GM23248 (cell line): ENCODE data around the gene UGDH. TPM values are rescaled to one million over a fixed set of nuclear protein-coding genes. Genes with fewer than 3 reads are reported as not detected.

Experiments
- DNase-seq: peaks from one replicate; pipeline ENCODE4 v3.0.0-alpha.2; 2015
- H2AFZ ChIP-seq: fragments of 200-600 bp; sonication (generic); 2 replicates; pipeline ENCODE4 v1.6.1; 2016; ENCODE audit warnings: antibody characterized with exemption
- H3F3A ChIP-seq: fragments of 200-600 bp; sonication (generic); 2 replicates; pipeline ENCODE4 v1.6.1; 2016; ENCODE audit warnings: mild to moderate bottlenecking, antibody characterized with exemption, mixed run types; ENCODE audit not compliant: insufficient read depth
- H3K27ac ChIP-seq: fragments of 200-600 bp; sonication (generic); 2 replicates; pipeline ENCODE4 v1.5.1; 2016; ENCODE audit warnings: mild to moderate bottlenecking
- H3K27me3 ChIP-seq: fragments of 200-600 bp; sonication (generic); replicated peaks from 2 replicates; pipeline ENCODE4 v1.6.1; 2016; ENCODE audit warnings: mild to moderate bottlenecking; ENCODE audit not compliant: insufficient read depth
- H3K36me3 ChIP-seq: fragments of 200-600 bp; sonication (generic); 2 replicates; pipeline ENCODE4 v1.6.1; 2016; ENCODE audit warnings: low read depth, mild to moderate bottlenecking
- H3K4me1 ChIP-seq: fragments of 200-600 bp; sonication (generic); 2 replicates; pipeline ENCODE4 v1.6.1; 2016; ENCODE audit warnings: mild to moderate bottlenecking; ENCODE audit not compliant: insufficient read depth
- H3K4me2 ChIP-seq: fragments of 200-600 bp; sonication (generic); one replicate; pipeline ENCODE4 v1.6.1; 2016; ENCODE audit warnings: mild to moderate bottlenecking; ENCODE audit not compliant: unreplicated experiment
- H3K4me3 ChIP-seq: fragments of 200-600 bp; sonication (generic); 2 replicates; pipeline ENCODE4 v1.5.1; 2016; ENCODE audit warnings: mild to moderate bottlenecking
- H3K79me2 ChIP-seq: fragments of 200-600 bp; sonication (generic); 2 replicates; pipeline ENCODE4 v1.6.1; 2016; ENCODE audit warnings: mild to moderate bottlenecking; ENCODE audit not compliant: insufficient read depth
- H3K9ac ChIP-seq: fragments of 200-600 bp; sonication (generic); 2 replicates; pipeline ENCODE4 v1.6.1; 2016; ENCODE audit warnings: mild to moderate bottlenecking
- H3K9me2 ChIP-seq: fragments of 200-600 bp; sonication (generic); 2 replicates; pipeline ENCODE4 v1.6.1; 2016; ENCODE audit warnings: mixed run types, mild to moderate bottlenecking, moderate library complexity; ENCODE audit not compliant: insufficient read depth
- H3K9me3 ChIP-seq: fragments of 200-600 bp; sonication (generic); one replicate; pipeline ENCODE4 v1.6.1; 2017; ENCODE audit warnings: low read depth
- H4K20me1 ChIP-seq: fragments of 200-600 bp; sonication (generic); 2 replicates; pipeline ENCODE4 v1.6.0; 2016; ENCODE audit not compliant: insufficient read depth
- EZH2 ChIP-seq: fragments of 200-600 bp; sonication (generic); IDR thresholded peaks from 2 replicates; pipeline ENCODE4 v1.6.1; 2018; ENCODE audit warnings: antibody characterized with exemption, mild to moderate bottlenecking; ENCODE audit not compliant: insufficient read depth, poor library complexity, severe bottlenecking
- EZH2phosphoT487 ChIP-seq: fragments of 200-600 bp; sonication (generic); IDR thresholded peaks from 2 replicates; pipeline ENCODE4 v1.6.1; 2018; ENCODE audit warnings: antibody characterized with exemption, moderate library complexity, mild to moderate bottlenecking, low read depth; ENCODE audit not compliant: insufficient read depth
- WGBS, 2 experiments: methylation state at CpG; one replicate each; pipeline ENCODE4 v1.1.6; 2015 to 2017; ENCODE audit warnings: low lambda C conversion rate in 2 of 2, low coverage in 1 of 2; ENCODE audit errors: missing lambda C conversion rate in 2 of 2; 5-methylcytosine and 5-hydroxymethylcytosine counted together
- in situ Hi-C: fragments of 300-500 bp; cut with MboI; formaldehyde crosslinking; loops from 2 replicates; pipeline ENCODE4 v1.15.0; 2020
- polyA plus RNA-seq: library from polyadenylated mRNA; unstranded; fragments of >200 nt; fragmentation: Nextera tagmentation; extraction: Ambion mirVana; gene quantifications from 2 replicates; pipeline ENCODE4 v1.2.1, GENCODE V29; 2016
- total RNA-seq: library from RNA; depleted of rRNA; stranded (reverse); fragments of >200 nt; shearing (Covaris generic); gene quantifications from 2 replicates; pipeline ENCODE4 v1.2.3, GENCODE V29; 2014; rRNA removed

UGDH gene
- total and polyA plus RNA-seq, 2 experiments from 2014 or later, result 140 to 263 TPM

DNA sequence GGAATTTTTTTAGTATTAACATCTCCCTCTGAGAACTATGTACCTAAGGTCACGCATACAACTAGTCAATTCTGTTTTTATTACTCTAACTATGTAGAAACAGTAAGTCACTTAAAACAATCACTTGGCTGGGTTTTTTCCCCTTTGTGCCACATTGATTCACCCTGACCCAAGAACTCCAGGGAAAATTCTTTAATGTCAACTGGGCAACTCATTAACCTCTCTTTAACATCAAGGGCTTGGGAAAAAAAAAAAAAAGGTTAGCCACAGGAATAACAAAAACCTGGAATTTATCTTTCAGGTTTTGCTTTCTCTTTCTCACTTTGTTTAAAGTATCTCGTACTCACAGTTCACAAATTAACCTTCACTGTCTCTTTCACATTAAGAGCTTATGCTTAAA is 76.6 kb downstream of the UGDH start:
- TF ChIP-seq EZH2 (no peak), EZH2phosphoT487 (no peak)
- WGBS, 2 experiments, result 61 to 71% methylated on average over 2 of the region's 2 CpGs
- peaks cover 57% of the 10 kb centered on the region for H3K36me3 ChIP-seq

More for the DNA sequence above, 76.6 kb downstream of the UGDH start:
- Histone ChIP-seq H3F3A (peaks cover 89% of the 10 kb centered on the region), H3K9me2 (no peaks in the 10 kb centered on the region), H3K4me3 (no peak overlapping the region), H4K20me1 (peaks cover 8% of the 10 kb centered on the region), H3K9me3 (no peaks in the 10 kb centered on the region), H3K9ac (no peak overlapping the region), H3K79me2 (peaks cover 10% of the 10 kb centered on the region), H3K27me3 (no peaks in the 10 kb centered on the region), H3K4me2 (no peak overlapping the region), H3K27ac (0 out of 2 replicates have a peak overlapping the region, but pooled peaks have one; percentile 3), H3K4me1 (peaks cover 9% of the 10 kb centered on the region), H2AFZ (no peak overlapping the region)
- in situ Hi-C loops, result no loop called here
- no peak for DNase-seq

Other genes with a start within 250 kb of the UGDH start
- 35.3 and 46.3 TPM in 2 replicates for gene RFC1, start 161.1 kb downstream of the UGDH start, total RNA-seq
- 35.3 and 39.5 TPM in 2 replicates for gene RFC1, start 161.1 kb downstream of the UGDH start, polyA plus RNA-seq
- not detected in 2 replicates for gene KLB, start 120.5 kb downstream of the UGDH start, total RNA-seq
- gene KLB, start 120.5 kb downstream of the UGDH start, polyA plus RNA-seq, result not detected in 2 replicates
- gene RPL9, start 68.5 kb downstream of the UGDH start, total RNA-seq, result 3,138 and 3,826 TPM in 2 replicates
- 588 and 627 TPM in 2 replicates for gene RPL9, start 68.5 kb downstream of the UGDH start, polyA plus RNA-seq
- gene LIAS, start 68.4 kb downstream of the UGDH start, total RNA-seq, result 5.7 and 15.7 TPM in 2 replicates
- gene LIAS, start 68.4 kb downstream of the UGDH start, polyA plus RNA-seq, result 5.6 and 6.8 TPM in 2 replicates
- 54.5 and 67.5 TPM in 2 replicates for gene SMIM14, start 111.4 kb upstream of the UGDH start, total RNA-seq
- gene SMIM14, start 111.4 kb upstream of the UGDH start, polyA plus RNA-seq, result 147 and 157 TPM in 2 replicates
- 22.3 and 26.7 TPM in 2 replicates for gene UBE2K, start 170.7 kb upstream of the UGDH start, total RNA-seq
- 127 and 133 TPM in 2 replicates for gene UBE2K, start 170.7 kb upstream of the UGDH start, polyA plus RNA-seq